Parathyroid adenoma (tissue), 2 donors: ENCODE measurements around the gene RBPJ.

Experiments
- H2AFZ ChIP-seq: fragments of 300-600 bp; sonication (generic); one replicate; pipeline ENCODE4 v1.7.0; 2017; ENCODE audit warnings: antibody characterized with exemption, mild to moderate bottlenecking
- H3K27ac ChIP-seq: fragments of 300-600 bp; sonication (generic); one replicate; pipeline ENCODE4 v1.7.0; 2017
- H3K27me3 ChIP-seq: fragments of 300-600 bp; sonication (generic); one replicate; pipeline ENCODE4 v1.7.0; 2017; ENCODE audit warnings: low read length; ENCODE audit not compliant: control insufficient read depth, insufficient read depth
- H3K36me3 ChIP-seq: fragments of 300-600 bp; sonication (generic); one replicate; pipeline ENCODE4 v1.7.0; 2017; ENCODE audit warnings: low read length; ENCODE audit not compliant: control insufficient read depth, insufficient read depth
- H3K4me1 ChIP-seq: fragments of 300-600 bp; sonication (generic); one replicate; pipeline ENCODE4 v1.7.0; 2017; ENCODE audit warnings: control low read depth
- H3K4me2 ChIP-seq: fragments of 300-600 bp; sonication (generic); one replicate; pipeline ENCODE4 v1.7.0; 2017; ENCODE audit warnings: low read length
- H3K4me3 ChIP-seq: fragments of 300-600 bp; sonication (generic); one replicate; pipeline ENCODE4 v1.7.0; 2017; ENCODE audit warnings: low read depth, low read length
- H3K79me2 ChIP-seq: fragments of 300-600 bp; sonication (generic); one replicate; pipeline ENCODE4 v1.7.0; 2017; ENCODE audit warnings: control low read depth
- H3K9ac ChIP-seq: fragments of 300-600 bp; sonication (generic); one replicate; pipeline ENCODE4 v1.7.0; 2017; ENCODE audit warnings: mild to moderate bottlenecking
- H3K9me3 ChIP-seq: fragments of 300-600 bp; sonication (generic); one replicate; pipeline ENCODE4 v1.7.0; 2017; ENCODE audit warnings: low read length; ENCODE audit not compliant: control insufficient read depth
- TF ChIP-seq, protein P1 (sequence below): fragments of 300-600 bp; sonication (generic); IDR thresholded peaks from one replicate; pipeline ENCODE4 v1.7.0; 2017; ENCODE audit warnings: antibody characterized with exemption, mild to moderate bottlenecking
- donor health status: primary hyperparathyroidism.

The RBPJ gene

DNA sequence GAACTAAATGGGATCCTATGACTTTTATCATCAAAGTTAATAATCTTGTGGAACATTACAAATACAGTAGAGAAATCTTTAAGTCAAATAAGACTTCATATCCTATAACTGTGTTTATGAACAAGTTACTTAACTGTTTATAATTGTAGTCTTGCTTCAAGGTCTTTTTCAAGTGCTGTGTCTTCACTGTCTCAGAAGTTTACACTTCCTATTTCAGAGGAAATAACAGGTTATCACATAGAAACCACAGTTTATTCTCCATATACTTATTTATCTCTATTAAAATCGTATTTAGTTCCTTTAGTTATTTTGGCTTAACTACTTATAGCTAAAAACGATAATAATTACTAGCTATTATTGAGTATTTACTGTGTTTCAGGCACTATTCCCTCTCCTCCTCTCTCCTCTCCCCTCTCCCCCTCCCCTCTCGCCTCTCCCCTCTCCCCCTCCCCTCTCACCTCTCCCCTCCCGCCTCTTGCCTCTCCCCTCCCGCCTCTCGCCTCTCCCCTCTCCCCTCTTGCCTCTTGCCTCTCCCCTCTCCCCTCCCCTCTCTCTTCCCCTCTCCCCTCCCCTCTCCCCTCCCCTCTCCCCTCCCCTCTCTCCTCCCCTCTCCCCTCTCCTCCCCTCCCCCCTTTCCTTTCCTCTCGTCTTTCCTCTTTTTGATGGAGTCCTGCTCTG is 63.7 kb downstream of the RBPJ start:
- no peak overlapping the region for H3K4me3 ChIP-seq
- H2AFZ ChIP-seq: no peak overlapping the region
- H3K9ac ChIP-seq: no peak overlapping the region
- no peaks in the 10 kb centered on the region for H3K4me1 ChIP-seq
- no peak overlapping the region for H3K27ac ChIP-seq
- no peaks in the 10 kb centered on the region for H3K27me3 ChIP-seq
- no peaks in the 10 kb centered on the region for H3K9me3 ChIP-seq
- peaks cover 2% of the 10 kb centered on the region for H3K79me2 ChIP-seq
- TF ChIP-seq, protein P1, sequence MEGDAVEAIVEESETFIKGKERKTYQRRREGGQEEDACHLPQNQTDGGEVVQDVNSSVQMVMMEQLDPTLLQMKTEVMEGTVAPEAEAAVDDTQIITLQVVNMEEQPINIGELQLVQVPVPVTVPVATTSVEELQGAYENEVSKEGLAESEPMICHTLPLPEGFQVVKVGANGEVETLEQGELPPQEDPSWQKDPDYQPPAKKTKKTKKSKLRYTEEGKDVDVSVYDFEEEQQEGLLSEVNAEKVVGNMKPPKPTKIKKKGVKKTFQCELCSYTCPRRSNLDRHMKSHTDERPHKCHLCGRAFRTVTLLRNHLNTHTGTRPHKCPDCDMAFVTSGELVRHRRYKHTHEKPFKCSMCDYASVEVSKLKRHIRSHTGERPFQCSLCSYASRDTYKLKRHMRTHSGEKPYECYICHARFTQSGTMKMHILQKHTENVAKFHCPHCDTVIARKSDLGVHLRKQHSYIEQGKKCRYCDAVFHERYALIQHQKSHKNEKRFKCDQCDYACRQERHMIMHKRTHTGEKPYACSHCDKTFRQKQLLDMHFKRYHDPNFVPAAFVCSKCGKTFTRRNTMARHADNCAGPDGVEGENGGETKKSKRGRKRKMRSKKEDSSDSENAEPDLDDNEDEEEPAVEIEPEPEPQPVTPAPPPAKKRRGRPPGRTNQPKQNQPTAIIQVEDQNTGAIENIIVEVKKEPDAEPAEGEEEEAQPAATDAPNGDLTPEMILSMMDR: no peak
- H3K36me3 ChIP-seq: no peaks in the 10 kb centered on the region
- no peak overlapping the region for H3K4me2 ChIP-seq

DNA sequence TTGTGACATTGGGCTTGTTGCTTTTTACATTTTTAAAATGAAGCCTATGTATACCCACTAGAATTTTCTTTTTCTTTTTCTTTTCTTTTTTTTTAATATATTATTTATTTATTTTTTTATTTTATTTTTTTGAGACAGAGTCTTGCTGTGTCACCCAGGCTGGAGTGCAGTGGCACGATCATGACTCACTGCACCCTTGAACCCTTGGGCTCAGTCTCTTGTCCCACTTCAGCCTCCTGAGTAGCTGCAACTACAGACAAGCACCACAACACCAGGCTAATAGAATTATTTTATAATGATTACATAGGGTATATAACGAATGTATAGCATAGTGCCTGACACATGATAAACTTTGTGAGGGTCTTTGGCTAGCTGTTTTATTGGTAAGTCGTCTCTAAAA is 64.9 kb downstream of the RBPJ start:
- H3K27me3 ChIP-seq: no peaks in the 10 kb centered on the region
- H3K4me2 ChIP-seq: no peak overlapping the region
- no peak overlapping the region for H2AFZ ChIP-seq
- no peak overlapping the region for H3K4me3 ChIP-seq
- H3K4me1 ChIP-seq: no peaks in the 10 kb centered on the region
- H3K9me3 ChIP-seq: no peaks in the 10 kb centered on the region
- H3K79me2 ChIP-seq: no peaks in the 10 kb centered on the region
- H3K9ac ChIP-seq: no peak overlapping the region
- no peaks in the 10 kb centered on the region for H3K36me3 ChIP-seq
- no peak overlapping the region for H3K27ac ChIP-seq
- TF ChIP-seq, protein P1: no peak

DNA sequence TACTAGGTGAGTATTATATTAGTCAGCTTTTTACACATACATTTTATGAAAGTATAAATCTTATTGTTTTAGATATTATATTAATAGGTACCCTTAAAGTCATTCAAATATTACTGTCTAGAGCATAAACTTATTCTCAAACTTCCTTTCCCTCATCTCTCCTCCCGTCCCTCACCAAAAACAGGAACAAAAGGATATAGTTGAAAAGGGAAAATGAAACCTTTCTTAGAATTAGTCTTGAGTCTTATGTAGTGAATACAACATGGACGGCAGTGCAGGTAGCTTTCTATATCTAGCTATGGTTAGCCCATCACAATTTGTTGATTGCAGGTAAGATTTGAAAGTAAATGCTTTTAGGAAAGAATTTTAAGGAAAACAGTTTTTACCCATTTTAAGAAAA is 65.6 kb downstream of the RBPJ start:
- TF ChIP-seq, protein P1: no peak
- Histone ChIP-seq H3K9me3 (no peaks in the 10 kb centered on the region), H3K4me2 (no peak overlapping the region), H3K4me1 (no peaks in the 10 kb centered on the region), H2AFZ (no peak overlapping the region), H3K27me3 (no peaks in the 10 kb centered on the region), H3K79me2 (no peaks in the 10 kb centered on the region), H3K4me3 (no peak overlapping the region), H3K9ac (no peak overlapping the region), H3K36me3 (no peaks in the 10 kb centered on the region), H3K27ac (no peak overlapping the region)

DNA sequence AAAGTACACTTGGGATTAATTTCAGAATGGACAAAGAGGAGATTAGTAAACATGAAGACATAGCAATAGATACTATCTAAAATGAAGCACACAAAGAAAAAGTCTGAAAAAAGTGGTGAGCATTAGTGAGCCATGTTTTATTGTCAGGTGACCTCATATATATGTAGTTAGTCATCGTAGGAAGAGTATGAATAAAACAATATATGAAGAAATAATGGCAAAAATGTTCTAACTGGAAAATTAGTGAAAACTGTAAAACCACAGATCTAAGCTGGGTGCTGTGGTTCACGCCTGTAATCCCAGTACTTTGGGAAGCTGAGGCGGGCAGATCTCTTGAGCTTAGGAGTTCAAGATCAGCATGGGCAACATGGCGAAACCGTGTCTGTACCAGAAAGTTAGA is 67.9 kb downstream of the RBPJ start:
- Histone ChIP-seq H3K27me3 (no peaks in the 10 kb centered on the region), H3K27ac (no peak overlapping the region), H3K4me2 (no peak overlapping the region), H3K4me3 (no peak overlapping the region), H3K9ac (no peak overlapping the region), H3K9me3 (no peaks in the 10 kb centered on the region), H3K36me3 (no peaks in the 10 kb centered on the region), H2AFZ (no peak overlapping the region), H3K79me2 (no peaks in the 10 kb centered on the region), H3K4me1 (no peaks in the 10 kb centered on the region)
- TF ChIP-seq, protein P1: no peak

DNA sequence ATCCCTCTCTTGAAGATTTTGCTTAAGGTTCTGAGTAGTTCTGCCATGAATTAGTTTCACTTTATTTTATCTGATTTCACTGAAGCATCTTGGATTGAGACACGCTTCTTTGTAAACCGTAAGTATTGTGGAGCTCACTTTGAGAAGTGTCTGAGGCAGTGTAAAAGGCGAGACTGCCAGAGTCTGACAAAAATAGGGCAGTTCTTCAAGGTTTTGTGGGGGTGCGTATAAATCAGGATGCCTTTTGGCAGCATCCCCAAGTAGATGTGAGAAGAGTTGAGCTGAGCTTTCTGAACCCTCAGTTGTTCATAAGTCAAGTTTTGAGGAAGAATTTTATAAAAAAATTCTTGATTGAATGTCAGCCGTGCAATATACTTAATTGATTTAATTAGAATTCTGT is 76.3 kb downstream of the RBPJ start:
- Histone ChIP-seq H3K4me2 (peak overlapping the region; percentile 22), H3K4me3 (no peak overlapping the region), H3K79me2 (no peaks in the 10 kb centered on the region), H3K9me3 (no peaks in the 10 kb centered on the region), H3K27me3 (no peaks in the 10 kb centered on the region), H3K36me3 (no peaks in the 10 kb centered on the region), H3K27ac (no peak overlapping the region), H3K9ac (no peak overlapping the region), H3K4me1 (no peaks in the 10 kb centered on the region), H2AFZ (no peak overlapping the region)
- TF ChIP-seq, protein P1: no peak
